ENCODE measurements around the gene ADGRD2. TPM values are rescaled to one million over a fixed set of nuclear protein-coding genes. Genes with fewer than 3 reads are reported as not detected.

Gene ADGRD2
- total RNA-seq, 1 experiment from 2014 or later, result not detected

DNA sequence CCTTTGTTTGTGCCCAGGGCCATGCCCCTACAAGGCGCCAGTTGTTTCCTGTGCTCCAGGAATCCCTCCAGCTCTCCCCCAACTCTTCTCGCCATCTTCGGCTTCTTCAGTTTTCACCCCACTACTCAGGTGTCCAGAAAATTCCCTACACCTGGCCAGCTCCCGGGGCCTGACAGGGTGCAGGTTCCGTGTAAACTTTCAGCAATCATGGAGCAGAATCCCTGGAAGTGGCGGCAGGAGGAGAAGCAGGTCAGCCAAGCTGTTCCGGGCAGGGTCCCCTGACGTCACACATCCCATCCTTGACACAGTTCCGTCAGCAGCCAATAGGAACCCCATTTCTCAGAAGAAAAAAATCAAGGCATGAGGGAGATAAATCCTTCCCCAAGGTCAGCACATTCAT, 12.2 kb upstream of the ADGRD2 start:
- DNase-seq (ENCODE audit: low spot score), result no peak

DNA sequence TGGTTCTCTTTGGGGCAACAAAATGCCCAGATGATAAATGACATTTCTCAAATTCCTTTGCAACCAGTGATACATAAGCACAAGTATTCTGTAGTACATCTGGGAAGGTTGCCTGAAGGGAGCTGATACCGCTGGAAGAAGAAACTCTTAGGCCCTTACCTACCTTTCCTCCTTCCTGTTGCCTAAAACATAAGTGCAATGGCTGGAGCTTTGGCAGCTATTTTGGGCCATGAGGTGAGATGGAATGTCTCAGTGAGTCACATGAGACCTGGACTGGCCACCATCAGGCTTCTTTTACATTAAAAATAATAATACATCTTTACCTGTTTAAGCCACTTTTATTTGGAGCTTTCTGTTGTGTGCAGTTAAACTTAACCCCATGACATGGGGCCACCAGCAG, 11.2 kb upstream of the ADGRD2 start:
- no peak for DNase-seq (ENCODE audit: low spot score)

DNA sequence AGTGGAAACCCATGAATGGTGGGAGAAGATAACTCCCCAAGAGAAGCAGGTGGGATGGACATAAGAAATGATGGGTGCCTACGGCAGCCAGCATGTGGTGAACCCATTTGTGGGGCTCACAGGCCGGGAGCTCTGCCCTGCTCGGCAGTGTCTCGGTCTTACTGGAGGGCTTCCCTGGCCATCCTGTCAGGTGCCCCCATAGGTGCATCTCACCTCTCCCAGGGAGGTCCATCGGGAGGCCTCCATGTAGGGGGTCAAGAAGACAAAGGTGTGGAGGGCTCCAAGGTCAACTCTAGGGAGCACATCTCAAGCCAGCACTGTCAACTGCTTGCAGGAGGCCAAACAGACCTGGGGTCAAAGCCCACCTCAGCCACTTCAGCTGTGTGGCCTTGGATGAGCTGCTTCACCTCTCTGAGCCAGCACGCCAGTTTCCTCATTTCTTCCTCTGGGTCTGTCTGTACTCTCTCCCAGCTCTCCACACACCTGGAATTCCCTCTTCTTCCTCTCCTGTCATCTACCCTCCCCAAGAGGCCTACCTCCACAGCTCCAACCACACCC, 10.5 kb upstream of the ADGRD2 start:
- no peak for DNase-seq (ENCODE audit: low spot score)

DNA sequence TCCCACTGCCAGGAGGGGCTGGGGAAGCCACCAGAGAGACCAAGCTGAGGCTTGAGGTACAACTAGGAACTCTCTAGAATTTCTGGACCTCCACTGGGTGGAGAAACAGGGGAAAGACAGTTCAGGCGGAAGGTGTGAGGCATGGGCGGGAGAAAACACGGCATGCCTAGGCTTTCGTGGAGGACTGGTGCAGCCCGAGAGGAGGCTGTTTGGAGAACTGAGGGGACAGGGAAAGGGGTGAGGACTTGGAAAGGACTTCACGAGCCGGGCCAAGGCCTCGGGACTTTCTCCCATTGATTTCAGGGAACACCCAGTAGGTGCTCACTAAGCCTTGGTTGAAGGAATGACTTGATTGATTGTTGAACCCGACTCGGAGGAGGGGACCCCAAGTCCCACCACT, 9.5 kb upstream of the ADGRD2 start:
- DNase-seq (ENCODE audit: low spot score), result no peak

DNA sequence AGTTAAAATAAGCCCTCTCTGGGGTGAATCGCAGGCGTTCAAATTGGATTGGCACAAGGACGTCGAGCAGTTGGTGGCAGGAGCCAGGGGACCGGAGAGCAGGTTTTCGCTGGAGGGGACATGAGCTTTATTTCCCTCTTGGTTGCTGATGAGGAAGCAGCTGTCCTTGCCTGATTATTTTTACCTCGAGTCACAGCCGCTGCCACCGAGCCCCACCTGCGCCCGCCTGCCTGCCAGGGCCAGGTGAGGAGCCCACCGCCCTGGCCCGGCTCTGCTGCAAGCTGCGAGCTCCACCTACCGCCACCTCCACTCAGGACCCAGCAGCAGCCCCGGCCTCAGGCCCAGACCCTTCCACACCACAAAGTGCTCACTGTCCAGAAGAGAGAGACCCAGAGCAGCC, 9.0 kb upstream of the ADGRD2 start:
- DNase-seq (ENCODE audit: low spot score), result no peak

DNA sequence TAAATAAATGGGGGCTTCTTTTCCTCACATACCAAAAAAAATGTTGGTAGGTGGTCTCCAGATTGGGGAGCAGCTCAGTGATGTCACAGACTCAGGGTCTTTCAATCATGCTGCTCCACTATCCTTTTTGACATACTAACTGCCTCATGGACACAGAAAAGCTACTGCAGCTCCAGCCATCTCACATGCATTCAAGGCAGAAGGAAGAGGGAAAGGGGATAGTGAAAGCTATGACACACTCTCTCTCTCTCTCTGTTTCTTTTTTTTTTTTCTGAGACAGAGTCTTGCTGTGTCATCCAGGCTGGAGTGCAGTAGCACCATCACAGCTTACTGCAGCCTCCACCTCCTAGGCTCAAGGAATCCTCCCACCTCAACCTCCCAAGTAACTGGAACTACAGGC, 7.9 kb upstream of the ADGRD2 start:
- DNase-seq (ENCODE audit: low spot score), result no peak

DNA sequence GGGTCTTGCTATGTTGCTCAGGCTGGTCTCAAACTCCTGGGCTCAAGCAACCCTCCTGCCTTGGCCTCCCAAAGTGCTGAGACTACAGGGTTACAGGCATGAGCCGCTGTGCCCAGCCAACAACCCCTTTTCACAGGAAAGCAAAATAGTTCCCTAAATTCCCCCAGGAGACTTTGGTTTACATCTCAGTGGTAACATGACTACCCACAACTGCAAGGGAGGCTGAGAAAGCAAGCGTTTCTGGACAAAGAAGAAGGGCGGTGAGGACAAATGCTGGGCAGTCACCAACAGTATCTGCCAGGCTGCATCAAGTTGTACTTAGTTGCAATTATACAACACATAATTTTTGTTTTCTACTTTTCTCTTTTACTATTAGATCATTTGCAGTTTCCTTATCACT, 7.4 kb upstream of the ADGRD2 start:
- no peak for DNase-seq (ENCODE audit: low spot score)

DNA sequence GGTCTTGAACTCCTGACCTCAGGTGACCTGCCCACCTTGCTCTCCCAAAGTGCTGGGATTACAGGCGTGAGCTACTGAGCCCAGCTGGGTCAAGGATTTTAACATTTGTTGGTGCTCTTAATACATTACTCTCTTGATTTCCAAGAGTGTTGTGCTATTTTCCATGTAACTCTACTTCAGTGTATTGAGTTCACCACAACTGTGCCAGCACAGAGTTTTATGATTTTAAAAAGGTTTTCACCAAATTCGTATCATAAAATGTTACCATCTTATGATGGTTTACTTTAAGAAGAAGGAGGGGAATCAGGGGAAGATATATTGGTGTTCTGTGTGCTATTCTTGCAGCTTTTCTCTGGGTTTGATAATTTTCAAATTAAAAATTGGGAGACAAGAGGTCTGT, 6.6 kb upstream of the ADGRD2 start:
- DNase-seq (ENCODE audit: low spot score), result no peak

DNA sequence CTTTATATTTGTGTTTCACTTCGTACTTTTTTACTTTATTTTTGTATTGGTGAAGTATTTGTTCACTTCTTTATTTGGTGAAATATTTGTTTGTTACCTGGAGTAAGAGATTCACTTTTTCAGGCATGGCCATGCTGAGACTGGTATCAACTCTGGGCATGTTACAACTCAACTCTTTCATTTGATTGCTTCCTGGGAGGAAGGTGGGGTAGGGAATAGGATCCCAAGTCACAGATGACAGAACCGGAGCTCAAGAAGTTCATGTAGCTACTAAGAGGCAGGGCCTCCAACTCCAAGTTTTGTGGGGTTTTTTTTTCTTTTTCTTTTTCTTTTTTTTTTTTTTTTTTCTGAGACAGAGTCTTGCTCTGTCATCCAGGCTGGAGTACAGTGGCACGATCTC, 6.1 kb upstream of the ADGRD2 start:
- no peak for DNase-seq (ENCODE audit: low spot score)

DNA sequence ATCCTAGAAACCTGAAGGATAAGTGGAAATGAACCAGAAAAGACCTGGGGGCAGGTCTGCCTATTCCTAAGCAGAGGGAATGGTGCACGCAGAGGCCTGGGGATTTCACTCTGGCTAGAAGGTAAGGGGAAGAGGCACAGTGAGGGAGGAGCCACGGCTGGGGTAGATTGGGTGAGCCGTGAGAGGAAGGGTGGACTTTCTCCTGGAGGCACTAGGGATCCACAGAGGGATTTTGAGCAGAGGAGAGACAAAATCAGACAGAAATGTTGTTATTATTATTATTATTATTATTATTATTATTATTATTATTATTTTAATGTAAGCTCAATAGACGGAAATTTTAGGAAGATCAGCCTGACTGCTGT, 3.0 kb upstream of the ADGRD2 start:
- DNase-seq (ENCODE audit: low spot score), result no peak

DNA sequence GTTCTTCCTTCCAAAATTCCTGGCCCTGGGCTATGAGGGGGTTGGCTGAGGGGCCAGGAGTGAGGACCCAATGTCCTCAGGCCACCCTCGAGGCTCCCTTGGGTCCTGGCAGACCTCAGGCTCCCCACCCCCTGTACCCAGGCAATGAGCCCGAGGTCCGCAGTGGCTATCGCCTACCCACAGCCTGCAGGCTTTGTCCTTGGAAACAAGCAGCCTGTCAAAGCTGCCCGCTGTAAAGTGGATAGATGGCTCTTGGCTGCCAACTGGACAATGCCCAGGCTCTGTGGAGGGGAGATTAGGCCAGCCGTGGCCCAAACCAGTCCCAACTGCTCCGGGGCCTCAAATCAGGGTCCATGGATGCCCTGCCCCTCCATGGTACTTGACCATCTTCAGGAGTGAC, 2.2 kb upstream of the ADGRD2 start:
- no peak for DNase-seq (ENCODE audit: low spot score)

DNA sequence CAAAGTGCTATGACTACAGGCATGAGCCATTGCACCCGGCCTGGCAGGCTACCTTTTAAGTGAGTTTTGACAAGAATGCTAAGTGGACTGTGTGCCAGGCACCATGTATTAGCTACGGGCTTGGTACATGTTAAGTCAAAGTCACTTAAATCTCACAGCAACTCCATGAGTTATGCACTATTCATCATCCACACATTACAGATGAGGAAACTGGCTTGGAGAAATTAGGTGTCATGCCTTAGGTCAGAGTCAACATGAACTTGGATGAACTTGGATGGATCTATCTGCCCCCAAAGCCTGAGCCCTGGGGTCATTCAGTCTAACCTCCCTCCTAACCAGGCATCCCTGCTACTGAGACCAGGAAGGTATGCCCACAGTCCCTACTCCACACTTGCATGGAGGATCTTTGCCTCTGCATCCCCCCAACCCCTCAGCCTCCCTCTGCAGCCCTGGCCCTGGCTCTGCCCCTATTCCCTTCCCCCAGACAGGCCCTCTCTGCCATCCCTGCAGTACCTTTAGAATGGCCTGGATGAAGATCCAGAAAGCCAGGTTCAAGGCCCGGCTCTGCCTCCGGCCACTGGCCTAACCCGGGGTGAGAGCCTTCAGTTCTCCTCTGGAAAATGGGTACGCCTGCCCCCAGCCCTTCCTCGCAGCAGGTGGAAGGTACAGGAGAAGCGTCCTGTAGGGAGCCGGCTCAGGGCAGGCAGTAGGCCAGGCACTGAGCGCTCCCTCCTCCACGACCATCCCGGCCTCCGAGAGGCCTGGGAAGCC, 685 bp upstream of the ADGRD2 start:
- DNase-seq (ENCODE audit: low spot score), result no peak

DNA sequence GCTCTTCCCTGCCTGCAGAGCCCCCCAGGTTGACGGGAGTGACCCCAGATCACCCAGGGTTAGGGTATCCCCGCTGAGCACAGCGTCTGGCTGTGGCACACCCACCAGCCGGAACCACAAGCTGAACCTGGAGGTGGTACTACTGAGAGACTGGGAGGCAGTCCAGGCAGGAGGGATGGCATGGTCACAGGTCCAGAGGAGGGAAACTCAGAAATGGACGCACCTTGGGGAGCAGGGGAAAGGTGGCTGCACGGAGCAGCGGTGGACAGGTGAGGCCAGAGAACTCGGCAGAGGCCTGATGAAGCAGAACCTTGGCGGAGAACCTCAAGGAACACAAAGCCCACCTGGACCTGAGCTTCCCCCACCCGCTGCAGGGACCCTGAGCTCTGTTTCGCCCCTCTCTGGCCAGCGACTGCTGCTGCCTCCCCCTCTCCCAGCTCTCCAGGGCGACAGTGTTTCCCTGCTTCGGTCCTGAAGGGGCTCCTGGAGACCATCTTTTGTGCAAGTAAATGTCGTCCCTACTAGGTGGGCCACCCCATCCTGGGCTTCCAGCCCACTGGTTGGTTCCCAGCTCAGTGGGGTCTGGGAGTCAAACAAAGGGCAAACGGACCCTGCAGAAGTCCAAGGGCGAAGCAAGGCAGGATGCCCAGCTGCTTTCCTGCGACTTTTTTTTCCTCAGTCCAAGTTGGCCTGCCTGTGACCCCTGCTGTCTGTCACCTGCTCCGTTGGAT, 845 bp downstream of the ADGRD2 start:
- DNase-seq (ENCODE audit: low spot score), result no peak

DNA sequence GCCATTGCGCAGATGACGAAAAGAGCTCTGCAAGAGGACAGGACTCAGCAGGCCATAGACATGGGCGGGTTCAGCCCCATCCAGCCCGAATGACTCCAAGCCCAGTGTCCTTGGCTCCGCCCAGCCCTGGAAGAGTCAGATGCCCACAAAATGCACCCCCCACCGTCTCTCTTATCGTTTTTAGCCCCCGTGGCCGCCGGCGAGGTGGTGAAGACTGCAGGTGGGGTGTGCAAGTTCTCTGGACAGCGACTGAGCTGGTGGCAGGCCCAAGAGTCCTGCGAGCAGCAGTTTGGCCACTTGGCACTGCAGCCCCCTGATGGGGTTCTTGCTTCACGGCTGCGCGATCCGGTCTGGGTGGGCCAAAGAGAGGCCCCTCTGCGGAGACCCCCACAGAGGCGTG, 2.1 kb downstream of the ADGRD2 start:
- no peak for DNase-seq (ENCODE audit: low spot score)

DNA sequence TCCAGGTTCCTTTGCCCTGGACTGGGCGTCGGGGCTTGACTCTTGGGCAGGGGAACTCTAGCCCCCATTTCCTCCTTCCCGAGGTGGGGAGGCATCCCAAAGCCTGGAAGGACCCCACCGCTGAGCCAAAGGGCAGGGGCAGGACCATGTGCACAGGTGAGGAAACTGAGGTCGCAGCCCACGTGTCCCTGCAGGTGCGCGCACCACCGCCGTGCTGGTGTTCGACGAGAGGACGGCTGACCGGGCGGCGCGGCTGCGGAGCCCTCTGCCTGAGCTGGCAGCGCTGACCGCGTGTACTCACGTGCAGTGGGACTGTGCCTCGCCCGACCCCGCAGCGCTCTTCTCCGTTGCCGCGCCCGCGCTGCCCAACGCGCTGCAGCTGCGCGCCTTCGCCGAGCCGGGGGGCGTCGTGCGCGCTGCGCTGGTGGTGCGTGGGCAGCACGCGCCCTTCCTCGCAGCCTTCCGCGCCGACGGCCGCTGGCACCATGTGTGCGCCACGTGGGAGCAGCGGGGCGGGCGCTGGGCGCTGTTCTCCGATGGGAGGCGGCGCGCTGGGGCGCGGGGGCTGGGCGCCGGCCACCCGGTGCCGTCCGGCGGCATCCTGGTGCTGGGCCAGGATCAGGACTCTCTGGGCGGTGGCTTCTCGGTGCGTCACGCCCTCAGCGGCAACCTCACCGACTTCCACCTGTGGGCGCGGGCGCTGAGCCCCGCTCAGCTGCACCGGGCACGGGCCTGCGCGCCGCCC, 2.8 kb downstream of the ADGRD2 start:
- DNase-seq (ENCODE audit: low spot score), result no peak

DNA sequence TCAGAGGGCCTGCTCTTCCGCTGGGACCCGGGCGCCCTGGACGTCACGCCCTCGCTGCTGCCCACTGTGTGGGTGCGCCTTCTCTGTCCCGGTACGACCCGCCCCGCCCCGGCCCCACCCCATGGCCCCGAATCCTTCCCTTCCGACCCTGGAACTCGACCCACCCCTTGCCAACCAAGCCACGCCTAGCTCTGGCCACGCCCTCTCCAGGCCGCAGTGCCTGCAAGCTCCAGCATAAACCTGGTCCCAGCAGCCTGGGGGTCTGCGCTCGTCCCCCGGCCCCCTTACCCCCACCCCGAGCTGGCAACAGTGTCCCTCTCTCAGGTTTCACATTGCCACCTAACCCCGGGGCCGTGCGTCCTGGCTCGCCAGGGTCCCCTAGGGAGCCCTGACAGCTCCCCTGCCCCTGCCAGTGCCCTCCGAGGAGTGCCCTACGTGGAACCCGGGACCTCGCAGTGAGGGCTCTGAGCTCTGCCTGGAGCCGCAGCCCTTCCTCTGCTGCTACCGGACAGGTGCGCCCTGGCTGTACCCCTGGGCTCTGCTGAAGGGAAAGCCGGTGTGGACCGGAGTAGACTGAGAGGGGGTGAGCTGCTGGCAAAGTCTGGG, 3.4 kb downstream of the ADGRD2 start:
- no peak for DNase-seq (ENCODE audit: low spot score)

DNA sequence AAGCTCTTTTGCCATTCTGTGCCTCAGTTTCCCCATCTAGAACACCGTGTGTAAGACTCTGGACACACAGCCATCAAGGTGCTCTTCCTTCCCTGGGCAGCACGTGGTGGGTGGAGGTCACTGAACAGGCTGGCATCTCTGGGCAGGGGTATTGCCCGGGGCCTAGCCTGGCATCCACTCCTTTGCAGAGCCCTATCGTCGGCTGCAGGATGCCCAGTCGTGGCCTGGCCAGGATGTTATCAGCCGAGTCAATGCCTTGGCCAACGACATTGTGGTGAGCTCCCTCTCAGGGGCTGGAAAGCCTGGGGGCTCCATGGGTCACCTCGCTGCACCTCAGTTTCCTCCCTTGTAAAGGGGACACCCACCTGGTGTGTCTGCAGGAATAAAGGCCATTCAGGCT, 4.0 kb downstream of the ADGRD2 start:
- DNase-seq (ENCODE audit: low spot score), result no peak

DNA sequence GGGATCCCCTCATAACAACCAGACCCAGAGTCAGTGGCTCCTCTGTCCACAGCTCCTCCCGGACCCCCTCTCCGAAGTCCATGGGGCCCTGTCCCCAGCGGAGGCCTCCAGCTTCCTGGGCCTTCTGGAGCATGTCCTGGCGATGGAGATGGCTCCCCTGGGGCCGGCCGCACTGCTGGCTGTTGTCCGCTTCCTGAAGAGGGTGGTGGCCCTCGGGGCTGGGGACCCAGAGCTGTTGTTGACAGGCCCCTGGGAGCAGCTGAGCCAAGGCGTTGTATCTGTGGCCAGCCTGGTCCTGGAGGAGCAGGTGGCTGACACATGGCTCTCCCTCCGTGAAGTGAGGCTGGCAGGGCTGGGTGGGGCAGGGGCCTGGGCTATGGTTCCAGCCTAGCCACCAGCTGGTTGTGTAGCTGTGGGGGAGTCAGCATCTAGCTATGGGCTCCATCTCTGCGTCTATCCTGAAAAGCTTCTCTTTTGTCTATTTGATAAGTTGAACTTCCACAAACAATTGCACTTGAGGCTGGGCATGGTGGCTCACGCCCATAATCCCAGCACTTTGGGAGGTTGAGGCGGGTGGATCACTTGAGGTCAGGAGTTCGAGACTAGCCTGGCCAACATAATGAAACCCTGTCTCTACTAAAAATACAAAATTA, 4.7 kb downstream of the ADGRD2 start:
- DNase-seq (ENCODE audit: low spot score), result no peak

DNA sequence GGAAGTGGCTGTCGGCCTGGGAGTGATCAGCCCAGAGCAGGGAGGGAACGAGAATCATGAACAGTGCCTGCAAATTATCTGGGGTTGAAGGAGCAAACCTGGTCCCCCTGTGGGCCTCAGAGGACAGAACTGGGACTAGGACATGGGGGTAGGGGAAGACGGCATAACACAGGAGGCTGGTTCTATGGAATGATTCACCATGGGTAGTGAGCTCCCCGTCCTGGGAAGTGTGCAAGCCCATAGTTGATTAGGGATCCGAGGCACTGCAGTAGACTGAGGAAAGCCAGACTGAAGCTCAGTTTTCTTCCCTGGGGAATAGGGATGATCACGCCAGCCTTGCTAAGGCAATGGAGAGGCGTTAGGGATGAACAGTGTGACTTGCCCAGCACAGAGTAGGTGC, 5.6 kb downstream of the ADGRD2 start:
- no peak for DNase-seq (ENCODE audit: low spot score)

DNA sequence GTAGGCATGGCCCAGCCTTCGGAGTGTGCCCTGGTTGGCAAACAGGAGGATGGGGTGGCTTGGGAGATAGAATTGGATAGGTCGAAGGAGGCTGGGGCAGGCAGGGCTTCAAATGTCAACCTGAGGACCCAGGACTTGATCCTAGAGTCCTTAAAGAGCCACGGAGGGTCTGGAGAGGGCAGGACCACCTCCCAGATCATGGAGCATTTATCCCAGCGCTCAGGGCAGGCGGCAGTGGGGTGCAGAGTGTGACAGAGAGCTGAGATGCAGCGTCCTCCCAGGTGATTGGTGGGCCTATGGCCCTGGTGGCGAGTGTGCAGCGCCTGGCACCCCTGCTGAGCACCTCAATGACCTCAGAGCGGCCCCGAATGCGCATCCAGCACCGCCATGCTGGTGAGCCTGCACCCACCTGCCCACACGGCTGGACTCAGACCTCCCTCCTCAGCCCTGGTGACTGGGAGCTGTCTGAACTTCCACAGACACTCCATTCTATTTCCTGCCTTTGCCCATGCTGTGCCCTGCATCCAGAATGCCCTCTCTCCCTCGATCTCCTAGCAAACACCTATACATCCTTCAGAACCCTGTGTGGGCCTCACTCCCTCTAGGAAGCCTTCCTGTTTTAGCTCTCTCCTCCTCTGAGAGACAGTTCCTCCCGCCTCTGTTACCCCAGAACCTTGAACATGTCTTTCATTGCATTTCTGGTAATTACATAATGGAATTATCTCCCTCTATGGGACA, 6.3 kb downstream of the ADGRD2 start:
- DNase-seq (ENCODE audit: low spot score), result no peak
